GM19372 (cell line): ENCODE measurements around the gene CRAMP1.

Experiments
- ATAC-seq: cut with Tn5 transposase; IDR thresholded peaks from one replicate; pipeline ENCODE4 v1.9.1; 2021; ENCODE audit warnings: mild to moderate bottlenecking, low read depth, moderate library complexity; ENCODE audit not compliant: unreplicated experiment

CRAMP1 gene

DNA sequence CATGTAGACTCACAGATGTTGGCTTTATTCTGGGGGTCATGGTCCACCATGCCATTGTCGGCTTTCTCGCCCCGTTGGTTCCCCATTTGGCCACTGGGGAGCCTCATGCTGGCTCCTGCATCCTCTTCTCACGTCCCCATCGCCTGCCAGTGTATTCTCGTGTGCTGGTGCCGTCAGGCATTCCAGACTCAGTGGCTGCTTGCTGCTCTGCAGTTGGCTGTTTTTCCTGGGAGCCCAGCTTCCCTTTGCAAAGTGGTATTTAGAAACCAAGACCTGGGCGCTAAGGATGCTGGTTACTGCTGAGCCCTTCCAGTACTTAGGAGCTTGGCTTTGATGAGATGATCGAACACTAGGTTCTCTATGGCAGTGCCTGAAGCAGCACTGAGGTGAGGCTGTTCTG, 19.1 kb downstream of the CRAMP1 start:
- ATAC-seq = no peak

DNA sequence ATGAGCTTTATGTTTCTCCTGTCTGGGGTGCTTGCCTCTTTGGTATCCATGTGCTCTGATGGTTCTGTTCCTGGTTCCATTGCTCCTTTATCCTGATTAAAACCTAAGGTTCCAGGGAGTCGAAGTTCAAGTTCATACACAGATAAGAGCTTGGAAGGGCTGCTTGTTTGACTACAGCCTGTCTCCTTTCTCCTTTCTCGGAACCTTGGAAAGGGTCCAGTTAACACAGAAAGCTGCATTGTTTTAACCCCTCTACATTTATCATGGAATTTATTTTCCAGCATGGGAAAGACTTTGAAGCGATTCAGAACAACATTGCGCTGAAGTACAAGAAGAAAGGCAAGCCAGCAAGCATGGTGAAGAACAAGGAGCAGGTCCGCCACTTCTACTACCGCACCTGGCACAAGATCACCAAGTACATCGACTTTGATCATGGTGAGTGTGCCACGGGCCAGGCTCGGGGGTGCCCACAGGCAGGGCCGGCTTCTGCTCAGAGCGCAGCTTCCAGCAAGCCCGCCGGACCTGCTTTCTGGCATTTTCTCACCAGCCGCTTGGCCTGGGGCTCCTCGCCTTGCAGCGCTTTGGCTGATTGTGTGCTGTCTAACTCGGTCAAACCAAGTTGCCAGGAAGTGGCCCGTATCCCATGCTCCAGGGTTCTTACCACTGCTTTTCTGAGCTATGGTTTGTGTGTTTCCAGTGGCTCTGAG, 19.9 kb downstream of the CRAMP1 start:
- ATAC-seq = no peak

DNA sequence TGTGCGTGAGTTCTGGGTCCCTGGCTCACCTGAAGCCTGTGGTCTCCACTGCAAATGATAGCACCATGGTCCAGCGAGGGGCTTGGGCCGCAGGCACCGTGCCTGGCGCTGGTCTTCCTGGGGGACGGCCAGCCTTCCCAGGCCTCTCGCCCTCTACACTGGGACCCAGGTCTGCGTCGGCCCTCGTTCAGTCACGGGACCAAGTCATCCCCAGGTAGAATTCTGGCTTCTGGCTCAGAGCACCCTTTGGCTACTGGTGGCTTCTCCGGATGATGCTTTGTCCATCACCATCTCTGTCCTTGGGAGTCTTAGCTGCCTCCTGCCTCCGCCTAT, 20.4 kb downstream of the CRAMP1 start:
- ATAC-seq = no peak

DNA sequence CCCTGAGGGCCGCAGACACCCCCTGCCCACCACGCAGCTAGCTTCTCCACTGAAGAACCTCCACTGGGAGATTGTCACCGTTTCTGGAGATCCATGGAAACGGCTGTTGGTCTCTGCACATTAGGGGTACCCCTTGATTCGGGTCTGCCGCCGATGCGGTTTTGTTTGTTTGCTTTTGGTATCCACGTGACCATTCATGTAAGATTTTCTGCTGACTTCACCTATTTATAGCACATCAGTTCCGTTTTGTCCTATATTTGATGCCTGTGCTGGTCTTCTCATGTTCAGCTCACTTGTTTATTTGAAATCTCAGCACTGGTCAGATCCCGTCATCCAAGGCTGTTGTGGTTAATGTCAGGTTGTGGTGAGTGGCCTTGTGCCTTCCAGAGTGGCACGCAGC, 21.1 kb downstream of the CRAMP1 start:
- ATAC-seq = no peak

DNA sequence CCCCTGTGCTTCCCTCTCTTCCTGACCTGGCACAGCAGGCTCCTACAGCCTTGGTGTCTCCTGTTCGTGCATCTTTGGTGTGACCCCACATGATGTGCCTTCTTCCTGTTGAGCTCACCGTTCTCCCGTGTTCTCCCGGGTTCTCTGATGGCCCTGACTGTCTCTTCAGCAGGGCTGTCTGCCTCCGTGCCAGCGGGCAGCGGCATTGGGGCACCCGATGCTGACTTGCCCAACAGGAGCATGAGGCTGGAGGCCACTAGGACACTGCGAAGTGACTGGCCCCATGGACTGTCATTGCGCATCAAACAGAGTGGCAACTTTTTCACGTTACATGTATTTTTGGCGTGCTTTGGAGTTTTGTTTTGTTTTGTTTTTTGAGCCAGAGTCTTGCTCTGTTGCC, 22.4 kb downstream of the CRAMP1 start:
- no peak for ATAC-seq

DNA sequence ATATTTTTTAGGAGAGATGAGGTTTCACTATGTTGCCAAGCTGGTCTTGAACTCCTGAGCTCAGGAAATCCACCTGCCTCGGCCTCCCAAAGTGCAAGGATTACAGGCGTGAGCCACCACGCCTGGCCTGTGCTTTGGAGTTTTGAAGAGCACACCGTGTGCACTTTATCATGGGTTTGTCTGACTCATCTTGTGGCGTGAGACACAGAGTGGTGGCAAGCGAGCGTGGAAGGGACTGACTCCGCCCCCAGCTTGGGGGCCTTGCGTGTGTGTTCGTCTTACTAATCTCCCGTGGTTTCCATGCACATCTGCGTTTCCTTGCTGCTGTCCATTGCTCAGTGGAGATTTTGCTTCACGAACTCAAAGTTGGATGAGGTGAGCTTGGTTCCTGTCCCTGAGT, 22.9 kb downstream of the CRAMP1 start:
- no peak for ATAC-seq

DNA sequence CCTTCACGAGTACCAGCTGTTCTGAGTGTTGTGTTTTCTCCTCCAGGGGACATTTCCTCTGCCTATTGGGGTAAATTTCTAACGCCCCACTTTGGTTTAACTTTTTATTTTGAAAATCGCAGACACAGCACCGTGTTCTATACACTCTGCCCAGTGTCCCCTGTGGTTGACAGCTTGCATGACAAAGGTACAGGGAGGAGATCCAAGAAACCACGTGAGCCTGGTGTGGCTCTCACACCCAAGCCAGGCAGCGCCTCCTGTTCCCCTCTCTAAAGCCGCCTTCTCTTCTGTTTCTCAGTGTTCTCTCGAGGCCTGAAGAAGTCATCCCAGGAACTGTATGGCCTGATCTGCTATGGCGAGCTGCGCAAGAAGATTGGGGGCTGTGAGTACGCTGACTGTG, 25.4 kb downstream of the CRAMP1 start:
- no peak for ATAC-seq

DNA sequence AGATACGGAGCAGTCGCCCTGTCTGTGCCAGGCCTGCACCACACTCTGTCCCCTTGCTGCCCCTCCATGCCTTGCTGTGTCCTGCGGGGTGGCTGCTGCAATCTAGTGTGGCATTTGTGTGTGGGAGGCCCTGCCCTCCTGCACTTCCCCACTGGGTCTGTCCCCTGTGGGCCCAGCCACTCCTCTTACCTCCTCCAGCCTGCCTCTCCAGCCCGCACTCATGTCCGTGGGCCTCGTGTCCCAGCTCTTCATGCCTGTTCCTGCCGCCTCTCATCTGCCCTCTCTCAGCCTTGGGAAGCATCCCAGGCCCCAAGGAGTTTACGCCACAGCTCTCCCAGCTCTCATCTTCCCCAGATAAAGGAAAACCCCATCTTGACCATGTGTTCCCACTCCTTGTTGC, 26.6 kb downstream of the CRAMP1 start:
- no peak for ATAC-seq

DNA sequence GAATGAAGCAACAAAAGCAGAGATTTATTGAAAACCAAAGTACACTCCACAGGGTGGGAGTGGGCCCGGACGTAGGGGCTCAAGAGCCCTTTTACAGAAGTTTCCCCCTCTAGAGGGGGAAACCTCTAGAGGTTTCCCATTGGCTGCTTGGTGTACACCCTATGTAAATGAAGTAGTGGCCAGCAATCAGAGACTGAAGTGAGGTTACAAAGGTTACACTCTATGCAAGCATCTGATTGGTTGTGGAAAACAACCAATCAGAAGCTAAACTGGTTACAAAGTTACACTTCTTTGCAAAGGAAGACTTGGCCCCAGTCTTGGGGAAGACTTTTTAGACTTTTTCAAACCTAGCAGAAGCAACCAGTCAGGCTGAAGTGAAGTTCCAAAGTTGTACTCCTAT, 27.1 kb downstream of the CRAMP1 start:
- ATAC-seq = no peak

DNA sequence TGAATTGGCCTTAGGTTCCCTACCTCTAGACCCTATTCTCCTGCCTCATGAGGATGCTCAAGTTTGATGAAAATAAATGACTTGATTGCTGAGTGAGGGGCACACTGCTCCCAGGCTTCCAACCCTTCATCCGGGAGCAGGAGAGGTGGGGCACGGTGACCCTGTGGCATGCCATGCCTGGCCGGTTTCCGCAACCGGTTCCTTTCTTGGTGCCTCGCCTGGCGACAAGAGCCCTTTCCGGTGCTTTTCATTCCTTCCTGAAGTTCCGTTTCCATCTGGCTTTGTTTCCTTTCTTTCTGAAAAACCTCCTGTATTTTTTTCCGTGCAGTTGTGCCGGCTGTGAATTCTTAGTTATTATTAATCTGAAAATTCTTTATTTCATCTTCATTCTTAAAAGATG, 27.7 kb downstream of the CRAMP1 start:
- ATAC-seq = no peak

DNA sequence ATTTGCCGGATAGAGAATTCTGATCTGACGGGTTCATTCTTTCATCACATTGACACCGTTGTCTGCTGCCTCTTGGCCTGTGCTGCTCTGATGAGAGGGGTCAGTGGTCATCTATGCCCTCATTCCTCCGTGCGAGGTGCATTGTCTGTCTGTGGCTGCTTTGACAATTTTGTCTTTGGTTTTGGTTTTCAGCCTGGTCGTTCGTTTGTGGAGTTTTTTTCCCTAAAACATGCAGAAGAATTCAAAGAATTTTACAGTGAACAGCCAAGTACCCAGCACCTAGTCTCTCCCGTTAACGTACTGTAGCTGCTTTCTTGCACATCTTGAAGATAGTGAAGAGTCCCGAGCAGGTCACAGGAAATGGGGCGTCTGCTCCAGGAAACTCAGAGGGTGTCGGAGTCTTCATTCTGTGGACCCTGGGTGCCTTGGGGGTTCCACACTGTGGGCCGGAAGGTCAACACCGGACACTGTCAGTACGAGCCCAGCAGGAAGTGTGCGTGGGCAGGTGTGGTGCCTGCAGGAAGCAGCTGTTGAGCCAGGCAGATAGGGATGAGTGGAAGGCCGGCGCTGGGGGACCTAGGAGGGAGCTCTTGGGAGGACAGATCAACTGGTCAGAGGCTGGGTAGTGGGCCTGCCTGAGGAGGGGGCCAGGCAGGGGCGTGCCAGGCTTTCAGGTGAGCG, 28.2 kb downstream of the CRAMP1 start:
- ATAC-seq = no peak

DNA sequence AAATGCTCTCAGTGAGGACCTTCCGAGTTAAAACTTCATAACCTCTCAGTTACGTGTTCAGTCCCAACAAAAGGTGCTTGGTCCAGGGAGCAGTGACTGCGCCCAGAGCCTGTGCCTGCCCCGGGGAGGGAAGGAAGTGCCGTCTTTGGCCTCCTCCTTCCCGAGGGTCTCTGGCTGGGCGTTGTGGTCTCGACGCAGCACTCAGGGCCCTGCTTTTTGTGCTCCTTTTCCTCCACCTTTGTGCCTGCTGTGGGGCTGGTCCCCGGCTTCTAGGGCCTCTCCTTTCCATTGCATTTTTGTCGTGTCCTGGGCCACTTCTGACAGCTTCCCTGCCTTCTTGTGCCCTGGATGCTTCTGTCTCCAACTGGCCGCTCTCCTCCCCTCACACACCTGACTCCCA, 29.1 kb downstream of the CRAMP1 start:
- ATAC-seq = no peak

DNA sequence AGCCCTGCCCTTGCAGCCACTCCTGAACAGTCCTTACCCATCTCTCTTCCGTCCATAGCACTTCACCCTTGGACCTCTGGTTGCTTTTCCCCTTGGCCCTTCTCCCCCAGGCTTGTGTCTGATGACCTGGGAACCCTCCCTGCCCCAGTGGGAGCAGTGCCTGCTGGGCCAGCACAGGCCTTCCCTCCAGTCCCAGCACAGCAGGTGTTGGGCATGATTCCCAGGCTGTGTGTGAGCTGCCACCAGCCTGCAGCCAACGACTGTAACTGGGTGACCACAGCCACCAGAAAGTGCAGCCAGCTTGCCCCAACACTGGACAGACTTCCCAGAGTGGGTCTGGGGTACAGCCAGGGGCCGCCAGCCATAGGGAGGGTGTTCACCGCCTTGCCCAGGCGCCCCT, 30.0 kb downstream of the CRAMP1 start:
- ATAC-seq = no peak

DNA sequence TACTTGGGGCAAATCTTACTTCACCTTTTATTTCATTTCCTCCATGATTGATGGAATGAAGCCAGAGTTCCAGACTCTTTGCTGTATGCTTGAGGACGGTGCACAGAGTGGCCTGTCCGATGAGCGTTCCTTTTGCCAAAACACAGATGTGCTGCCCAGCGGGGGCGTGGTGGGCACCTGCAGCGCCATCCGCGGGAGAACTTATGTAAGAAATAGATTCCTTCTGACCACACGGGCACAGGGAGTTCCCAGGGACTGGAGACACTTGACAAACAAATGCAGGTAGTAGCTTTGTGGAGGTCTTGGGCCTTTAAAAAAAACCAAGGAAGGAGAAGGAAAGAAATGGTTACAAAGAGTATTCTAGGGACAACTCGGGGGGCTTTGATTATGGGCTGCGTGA, 30.6 kb downstream of the CRAMP1 start:
- ATAC-seq = no peak

DNA sequence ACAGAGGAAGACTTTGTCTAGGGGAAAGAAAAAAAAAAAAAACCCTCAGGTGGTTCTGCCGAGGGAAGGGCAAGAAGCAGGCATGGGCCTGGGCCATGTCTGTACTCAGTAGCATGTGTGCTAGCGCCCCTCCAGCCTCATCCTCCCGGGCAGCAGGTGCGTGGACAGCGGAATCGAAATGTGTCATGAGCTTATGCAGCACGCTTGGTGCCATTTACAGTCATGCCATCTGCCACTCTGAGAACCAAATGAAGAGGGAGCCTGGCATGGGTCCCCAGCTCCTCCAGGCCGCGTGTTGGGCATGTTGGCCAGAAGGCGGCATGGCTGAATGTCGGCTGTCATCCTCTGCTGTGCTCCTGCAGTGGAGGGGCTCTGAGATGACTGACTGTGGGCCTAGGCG, 31.4 kb downstream of the CRAMP1 start:
- no peak for ATAC-seq

DNA sequence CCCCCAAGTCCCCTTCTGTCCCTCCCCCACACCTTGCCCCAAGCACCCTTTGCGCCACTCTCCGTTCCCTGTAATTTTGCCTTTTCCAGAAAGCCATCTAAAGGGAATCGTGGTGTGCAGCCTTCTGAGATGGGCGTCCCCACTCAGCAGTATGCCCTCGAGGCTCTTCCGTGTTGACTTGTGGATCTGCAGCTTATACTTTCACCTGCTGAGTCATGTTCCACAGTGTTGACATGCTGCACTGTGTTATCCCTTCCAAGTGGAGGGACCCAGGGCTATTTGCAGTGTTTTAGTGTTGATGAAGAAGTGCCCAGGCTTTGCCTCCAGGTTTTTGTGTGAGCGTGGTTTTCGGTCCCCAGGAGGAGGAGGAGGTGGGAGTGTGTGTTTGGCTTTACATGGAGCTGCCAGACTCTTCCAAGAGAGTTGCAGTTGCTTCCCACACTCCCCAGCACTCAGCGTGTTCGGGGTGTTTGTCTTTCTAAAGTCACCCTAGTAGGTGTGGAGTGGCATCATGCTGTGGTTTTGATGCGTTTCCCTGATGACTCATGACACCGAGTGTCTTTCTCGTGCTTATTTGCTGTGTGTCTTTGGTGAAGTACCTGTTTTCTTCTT, 33.9 kb downstream of the CRAMP1 start:
- ATAC-seq = no peak

DNA sequence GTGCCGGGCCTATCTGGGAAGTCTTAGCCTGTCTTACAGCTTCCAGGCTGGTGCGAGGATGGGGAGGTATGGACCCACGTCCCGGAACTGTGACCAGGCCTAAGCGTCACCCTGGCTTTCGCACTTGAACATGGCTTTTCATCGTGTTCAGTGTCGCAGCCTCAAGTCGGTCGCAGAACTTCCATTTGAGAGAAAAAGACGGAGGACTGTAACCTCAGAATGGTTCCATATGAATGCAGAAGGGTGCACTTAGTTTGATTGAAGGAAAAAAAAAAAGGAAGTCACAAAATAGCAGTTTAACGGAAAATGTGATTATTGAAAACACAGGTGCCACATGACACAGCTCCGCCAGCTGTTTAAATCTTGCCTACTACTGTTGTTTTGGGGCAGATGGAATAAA, 35.7 kb downstream of the CRAMP1 start:
- ATAC-seq = no peak

DNA sequence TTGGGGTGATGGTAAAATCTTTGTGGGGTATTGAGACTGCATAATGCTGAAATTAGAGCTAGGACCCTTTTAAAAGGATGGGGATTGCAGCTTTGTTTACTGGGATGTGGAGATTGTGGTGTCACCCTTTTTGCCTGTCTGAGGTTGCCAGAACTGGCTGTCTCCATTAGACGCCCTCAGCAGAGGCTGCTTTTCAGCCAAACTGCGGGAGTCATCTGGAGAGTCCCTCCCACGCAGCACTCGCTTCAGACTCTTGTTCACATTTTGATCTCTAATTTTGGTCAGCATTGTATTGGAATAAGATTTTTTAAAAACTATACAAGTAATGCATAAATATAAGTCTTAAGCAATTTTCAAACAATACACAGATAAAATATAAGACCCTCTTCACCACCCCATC, 38.0 kb downstream of the CRAMP1 start:
- no peak for ATAC-seq

DNA sequence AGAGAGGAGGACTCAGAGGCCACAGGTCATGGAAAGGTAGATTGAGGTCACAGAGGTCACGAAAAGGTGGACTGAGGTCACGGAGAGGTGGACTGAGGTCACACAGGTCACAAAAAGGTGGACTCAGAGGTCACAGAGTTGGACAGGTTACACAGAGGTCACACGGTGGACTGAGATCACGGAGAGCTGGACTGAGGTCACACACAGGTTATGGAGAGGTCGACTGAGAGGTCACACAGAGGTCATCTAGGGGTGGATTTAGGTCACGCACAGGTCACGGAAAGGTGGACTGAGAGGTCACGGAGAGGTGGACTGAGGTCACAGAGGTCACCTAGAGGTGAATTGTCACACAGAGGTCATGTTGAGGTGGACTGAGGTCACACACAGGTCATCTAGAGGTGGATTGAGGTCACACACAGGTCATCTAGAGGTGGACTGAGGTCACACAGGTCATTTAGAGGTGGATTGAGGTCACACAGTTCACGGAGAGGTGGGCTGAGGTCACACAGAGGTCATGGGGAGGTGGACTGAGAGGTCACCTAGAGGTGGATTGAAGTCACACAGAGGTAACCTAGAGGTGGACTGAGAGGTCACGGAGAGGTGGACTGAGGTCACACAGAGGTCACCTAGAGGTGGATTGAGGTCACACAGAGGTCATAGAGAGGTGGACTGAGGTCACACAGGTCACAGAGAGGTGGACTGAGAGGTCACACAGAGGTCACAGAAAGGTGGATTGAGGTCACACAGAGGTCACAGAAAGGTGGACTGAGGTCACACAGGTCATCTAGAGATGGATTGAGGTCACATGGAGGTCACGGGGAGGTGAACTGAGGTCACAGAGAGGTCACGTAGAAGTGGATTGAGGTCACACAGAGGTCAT, 39.2 kb downstream of the CRAMP1 start:
- ATAC-seq = no peak

DNA sequence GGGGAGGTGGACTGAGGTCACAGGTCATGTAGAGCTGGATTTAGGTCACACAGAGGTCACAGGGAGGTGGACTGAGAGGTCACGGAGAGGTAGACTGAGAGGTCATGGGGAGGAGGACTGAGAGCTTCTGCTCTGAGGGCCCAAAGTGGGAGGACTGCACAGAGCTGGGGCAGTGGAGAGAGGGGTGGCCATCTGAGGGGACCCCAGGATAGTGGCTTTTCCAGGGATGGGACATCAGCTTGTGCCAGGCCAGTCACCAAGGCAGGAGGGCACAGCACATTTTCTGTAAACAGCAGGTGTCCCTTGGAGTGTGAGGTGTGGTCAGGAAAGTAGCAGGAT, 39.8 kb downstream of the CRAMP1 start:
- ATAC-seq = no peak

DNA sequence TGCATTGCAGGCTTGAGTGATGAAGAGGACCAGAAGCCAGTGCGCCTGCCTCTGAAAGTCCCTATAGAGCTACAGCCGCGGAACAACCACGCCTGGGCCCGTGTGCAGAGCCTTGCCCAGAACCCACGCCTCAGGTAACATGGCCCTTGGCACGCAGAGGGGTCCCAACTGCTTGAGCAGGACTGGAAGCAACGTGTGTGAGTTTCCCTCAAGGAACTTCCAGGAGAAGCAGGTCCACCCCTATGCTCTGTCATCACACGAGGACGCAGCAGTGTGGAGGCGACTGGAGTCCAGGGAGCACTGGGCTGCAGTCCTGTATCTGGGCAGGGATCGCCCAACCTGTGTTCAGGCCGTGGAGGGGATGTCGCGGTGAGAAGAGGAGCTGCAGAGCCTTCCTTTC, 40.9 kb downstream of the CRAMP1 start:
- ATAC-seq = no peak
